IMR-90 (cell line): Measurements from ENCODE around the gene SIK3. TPM values are rescaled to one million over a fixed set of nuclear protein-coding genes. Genes with fewer than 3 reads are reported as not detected.

Experiments used
- ATAC-seq: fragments of 200-7000 bp; cut with Tn5 transposase; 2 replicates; pipeline ENCODE4 v1.9.1; 2020; ENCODE audit warnings: low read depth, mild to moderate bottlenecking, moderate library complexity
- BruUV-seq: library from RNA; stranded (reverse); fragments of 400-500 nt; replicated peaks from 2 replicates; lab custom pipeline; 2021; lab: Mats Ljungman, UMichigan
- CTCF ChIA-PET: fragments of 300-600 bp; formaldehyde crosslinking; extraction: SDS; loops from one replicate; lab custom pipeline; 2021; ENCODE audit warnings: antibody characterized with exemption; lab: Yijun Ruan, JAX
- POLR2A ChIA-PET: fragments of 300-600 bp; sonication (Branson Sonifier 250); formaldehyde crosslinking; loops from one replicate; lab custom pipeline; 2022; ENCODE audit warnings: antibody characterized with exemption; ENCODE audit not compliant: unreplicated experiment; lab: Charles Lee
- DNase-seq: peaks from one replicate; pipeline ENCODE4 v3.0.0; 2013
- H2AFZ ChIP-seq: replicated peaks from 2 replicates; pipeline ENCODE3; 2013; ENCODE audit warnings: low read length, mild to moderate bottlenecking; ENCODE audit not compliant: poor library complexity
- H2AK5ac ChIP-seq: 2 replicates; pipeline ENCODE4 v1.6.1; 2013; ENCODE audit warnings: low read depth, low read length, inconsistent platforms
- H2AK9ac ChIP-seq: replicated peaks from 2 replicates; pipeline ENCODE3; 2013; ENCODE audit warnings: mild to moderate bottlenecking, low read depth, low read length, moderate library complexity; ENCODE audit not compliant: poor library complexity
- H2BK120ac ChIP-seq: 2 replicates; pipeline ENCODE4 v1.6.1; 2013; ENCODE audit warnings: low read depth, low read length, inconsistent platforms
- H2BK15ac ChIP-seq: 3 replicates; pipeline ENCODE4 v1.6.1; 2013; ENCODE audit warnings: low read depth, low read length, inconsistent platforms
- H2BK20ac ChIP-seq: 2 replicates; pipeline ENCODE4 v1.6.1; 2013; ENCODE audit warnings: low read depth, mild to moderate bottlenecking, inconsistent platforms, low read length, moderate library complexity
- H2BK5ac ChIP-seq: 2 replicates; pipeline ENCODE4 v1.6.1; 2013; ENCODE audit warnings: mild to moderate bottlenecking, low read depth, low read length, inconsistent platforms; ENCODE audit not compliant: poor library complexity, severe bottlenecking
- H3K14ac ChIP-seq: replicated peaks from 2 replicates; pipeline ENCODE4 v1.6.1; 2013; ENCODE audit warnings: low read depth, low read length, inconsistent platforms
- H3K18ac ChIP-seq: 2 replicates; pipeline ENCODE4 v1.6.1; 2013; ENCODE audit warnings: low read depth, low read length, control low read depth
- H3K23ac ChIP-seq: 2 replicates; pipeline ENCODE4 v1.6.1; 2013; ENCODE audit warnings: low read depth, low read length, inconsistent platforms
- H3K27ac ChIP-seq: 2 replicates; pipeline ENCODE4 v1.5.1; 2013; ENCODE audit warnings: mild to moderate bottlenecking, control low read depth, low read length; ENCODE audit not compliant: insufficient read depth
- H3K27me3 ChIP-seq: 2 replicates; pipeline ENCODE4 v1.6.1; 2013; ENCODE audit warnings: low read length; ENCODE audit not compliant: control insufficient read depth, insufficient read depth
- H3K36me3 ChIP-seq: 2 replicates; pipeline ENCODE4 v1.6.1; 2013; ENCODE audit warnings: low read length, mixed read lengths; ENCODE audit not compliant: control insufficient read depth, insufficient read depth
- H3K4ac ChIP-seq: 2 replicates; pipeline ENCODE4 v1.6.1; 2013; ENCODE audit warnings: low read depth, low read length, inconsistent platforms
- H3K4me1 ChIP-seq: 2 replicates; pipeline ENCODE4 v1.6.1; 2013; ENCODE audit warnings: low read length, mixed read lengths; ENCODE audit not compliant: control insufficient read depth, insufficient read depth
- H3K4me2 ChIP-seq: 2 replicates; pipeline ENCODE4 v1.6.1; 2013; ENCODE audit warnings: low read depth, mild to moderate bottlenecking, control low read depth, low read length, moderate library complexity
- H3K4me3 ChIP-seq: 2 replicates; pipeline ENCODE4 v1.5.1; 2013; ENCODE audit warnings: low read depth, mild to moderate bottlenecking, control low read depth, low read length, moderate library complexity; ENCODE audit not compliant: insufficient read depth
- H3K56ac ChIP-seq: 2 replicates; pipeline ENCODE4 v1.6.1; 2013; ENCODE audit warnings: low read length, inconsistent platforms; ENCODE audit not compliant: insufficient read depth; ENCODE audit errors: extremely low read depth
- H3K79me1 ChIP-seq, 2 experiments: 2 replicates each; pipeline ENCODE4 v1.6.1; 2013; ENCODE audit warnings: low read length in 2 of 2, inconsistent platforms in 1 of 2, low read depth in 1 of 2
- H3K9ac ChIP-seq: 2 replicates; pipeline ENCODE4 v1.6.1; 2013; ENCODE audit warnings: low read depth, low read length, control low read depth
- H3K9me1 ChIP-seq: 2 replicates; pipeline ENCODE4 v1.6.1; 2013; ENCODE audit warnings: low read length, inconsistent platforms; ENCODE audit not compliant: insufficient read depth
- H3K9me3 ChIP-seq: 2 replicates; pipeline ENCODE4 v1.6.1; 2013; ENCODE audit warnings: low read length; ENCODE audit not compliant: control insufficient read depth, insufficient read depth
- H4K20me1 ChIP-seq: 2 replicates; pipeline ENCODE4 v1.6.1; 2013; ENCODE audit warnings: low read length, inconsistent platforms; ENCODE audit not compliant: insufficient read depth
- H4K5ac ChIP-seq: 2 replicates; pipeline ENCODE4 v1.6.1; 2013; ENCODE audit warnings: mild to moderate bottlenecking, low read depth, low read length, control low read depth
- H4K8ac ChIP-seq, 2 experiments: 2 replicates each; pipeline ENCODE4 v1.6.1; 2013; ENCODE audit warnings: low read depth in 2 of 2, low read length in 2 of 2, control low read depth in 1 of 2, inconsistent platforms in 1 of 2
- H4K91ac ChIP-seq: 2 replicates; pipeline ENCODE4 v1.6.1; 2013; ENCODE audit warnings: low read depth, low read length, inconsistent platforms; ENCODE audit not compliant: insufficient read depth
- BHLHE40 ChIP-seq: fragments of 150-350 bp; IDR thresholded peaks from 2 replicates; pipeline ENCODE4 v1.6.1; 2016; ENCODE audit warnings: mild to moderate bottlenecking, low read depth, low read length
- CEBPB ChIP-seq: IDR thresholded peaks from 2 replicates; pipeline ENCODE4 v1.6.1; 2012; ENCODE audit warnings: low read depth, low read length, improper control_type of control experiment
- CHD1 ChIP-seq: IDR thresholded peaks from 2 replicates; pipeline ENCODE4 v1.6.1; 2012; ENCODE audit warnings: low read depth, low read length, improper control_type of control experiment
- MAZ ChIP-seq: IDR thresholded peaks from 2 replicates; pipeline ENCODE4 v1.6.1; 2012; ENCODE audit warnings: low read depth, mild to moderate bottlenecking, low read length, improper control_type of control experiment, moderate library complexity, borderline replicate concordance
- NFE2L2 ChIP-seq: fragments of 150-350 bp; IDR thresholded peaks from 2 replicates; pipeline ENCODE4 v1.6.1; 2016; ENCODE audit warnings: low read depth, mild to moderate bottlenecking, low read length
- POLR2A ChIP-seq: IDR thresholded peaks from 2 replicates; pipeline ENCODE4 v1.6.1; 2012; ENCODE audit warnings: mild to moderate bottlenecking, low read depth, low read length
- RAD21 ChIP-seq: IDR thresholded peaks from 2 replicates; pipeline ENCODE4 v1.6.1; 2012; ENCODE audit warnings: low read length, improper control_type of control experiment
- RCOR1 ChIP-seq: IDR thresholded peaks from 2 replicates; pipeline ENCODE4 v1.6.1; 2012; ENCODE audit warnings: mild to moderate bottlenecking, low read length, improper control_type of control experiment; ENCODE audit not compliant: insufficient replicate concordance
- RFX5 ChIP-seq: IDR thresholded peaks from 2 replicates; pipeline ENCODE4 v1.8.0; 2012; ENCODE audit warnings: low read depth, mild to moderate bottlenecking, low read length, moderate library complexity
- SMC3 ChIP-seq: fragments of 150-350 bp; IDR thresholded peaks from 2 replicates; pipeline ENCODE4 v1.6.1; 2016; ENCODE audit warnings: low read depth, mild to moderate bottlenecking, antibody characterized with exemption, low read length, moderate library complexity
- WGBS, 2 experiments: methylation state at CpG; one replicate each; pipeline versions ENCODE4 v1.1.5 to v1.1.7; 2013; ENCODE audit warnings: missing lambda C conversion rate in 2 of 2; ENCODE audit not compliant: insufficient read length in 1 of 2; ENCODE audit errors: extremely low coverage in 2 of 2; 5-methylcytosine and 5-hydroxymethylcytosine counted together
- dilution Hi-C: fragments of 300-500 bp; cut with HindIII; formaldehyde crosslinking; loops from one replicate; pipeline ENCODE4 v1.14.3; 2018; ENCODE audit warnings: low sequenced_read_pairs; ENCODE audit not compliant: unreplicated experiment
- in situ Hi-C: fragments of 300-500 bp; cut with MboI; formaldehyde crosslinking; loops from 3 replicates; pipeline ENCODE4 v1.14.3; 2019; ENCODE audit warnings: low sequenced_read_pairs, inconsistent platforms, mixed read lengths
- intact Hi-C: fragments of 100-400 bp; cut with micrococcal nuclease; formaldehyde crosslinking; loops from 2 replicates; pipeline ENCODE4 v1.10.0; 2022
- polyA plus RNA-seq, 3 experiments: library from polyadenylated mRNA; depleted of rRNA; stranded (reverse); fragments of >200 nt; gene quantifications; 2 replicates each; pipeline ENCODE4 v1.2.3, GENCODE V29; 2012; ENCODE audit warnings: low replicate concordance in 1 of 3
- total RNA-seq: library from RNA; depleted of rRNA; stranded (reverse); fragments of >200 nt; gene quantifications from 2 replicates; pipeline ENCODE4 v1.2.3, GENCODE V29; 2012

SIK3 gene
- total and polyA plus RNA-seq, 2 of the 4 experiments (the other 2 are of a cell fraction), result 8.2 to 9.1 TPM

- no peak overlapping the region for H3K23ac ChIP-seq
- H2AK9ac ChIP-seq, result no peak overlapping the region
- POLR2A ChIA-PET, result no interaction called here
- no peak overlapping the region for H2AK5ac ChIP-seq
- no peak overlapping the region for H3K4me2 ChIP-seq
- no peak overlapping the region for H3K18ac ChIP-seq
- H2AFZ ChIP-seq, result no peak overlapping the region
- intact Hi-C loops (no loop called here), dilution Hi-C loops (no loop called here), in situ Hi-C loops (no loop called here)
- ATAC-seq, result no peak
- H3K4ac ChIP-seq, result no peak overlapping the region
- H3K14ac ChIP-seq, result no peak overlapping the region
- H3K27me3 ChIP-seq, result no peaks in the 10 kb centered on the region
- no peak overlapping the region for H3K9ac ChIP-seq
- peaks cover 14 to 50% of the 10 kb centered on the region in 2 experiments for H3K79me1 ChIP-seq
- H2BK15ac ChIP-seq, result no peak overlapping the region
- peak; percentile 24 for DNase-seq
- H4K91ac ChIP-seq, result no peak overlapping the region
- WGBS, 2 experiments, result 60% methylated on average over 1 of the region's 1 CpG; no CpG with 5 or more reads in 1 of the 2 experiments
- no TSS peak for BruUV-seq
- no peak overlapping the region for H4K8ac ChIP-seq
- CTCF ChIA-PET, result interaction anchor here (1.2 kb wide), 1 partner anchor 19 kb away, joined by 7 read pairs; no protein-coding TSS in a partner anchor
- H4K20me1 ChIP-seq, result peaks cover 38% of the 10 kb centered on the region
- H3K36me3 ChIP-seq, result no peaks in the 10 kb centered on the region
- peaks cover 8% of the 10 kb centered on the region for H3K4me1 ChIP-seq
- H3K56ac ChIP-seq, result no peak overlapping the region
- H2BK120ac ChIP-seq, result no peak overlapping the region
- peaks cover 12% of the 10 kb centered on the region for H3K9me1 ChIP-seq
- no peak overlapping the region for H2BK5ac ChIP-seq
- no peak overlapping the region for H4K5ac ChIP-seq
- no peak overlapping the region for H3K27ac ChIP-seq
- no peak overlapping the region for H2BK20ac ChIP-seq
- H3K4me3 ChIP-seq, result no peak overlapping the region
- no peaks in the 10 kb centered on the region for H3K9me3 ChIP-seq
- no peak for TF ChIP-seq POLR2A
- TF ChIP-seq MAZ, result no peak
- TF ChIP-seq CHD1, result no peak
- no peak for TF ChIP-seq CEBPB
- no peak for TF ChIP-seq BHLHE40
- TF ChIP-seq RCOR1, result no peak
- no peak for TF ChIP-seq RFX5
- no peak for TF ChIP-seq RAD21
- no peak for TF ChIP-seq NFE2L2
- no peak for TF ChIP-seq SMC3
Measured at GRCh38 chr11:117070016-117070415, 28.2 kb downstream of the SIK3 start.
